Heart right ventricle (tissue), 16 donors: ENCODE results near the gene SFXN2. TPM values are rescaled to one million over a fixed set of nuclear protein-coding genes. Genes with fewer than 3 reads are reported as not detected.

Experiments used
- ATAC-seq, 8 donors: fragments of 200-7000 bp; cut with Tn5 transposase; one replicate each; pipeline ENCODE4 v1.9.1; 2020; ENCODE audit warnings: mild to moderate bottlenecking in 8 of 8, moderate library complexity in 8 of 8, moderate number of reproducible peaks in 1 of 8
- DNase-seq, 2 donors: peaks; one replicate each; pipeline ENCODE4 v3.0.0-alpha.2; 2020
- H3K27ac ChIP-seq, 10 donors: fragments of 200-600 bp; sonication (generic) in 2 of 10; one replicate each; pipeline versions ENCODE4 v1.5.0 to v1.8.0; 2020 to 2022; ENCODE audit warnings: mild to moderate bottlenecking in 3 of 10
- H3K27me3 ChIP-seq, 7 donors: fragments of 200-600 bp; one replicate each; pipeline ENCODE4 v1.8.0; 2021 to 2022; ENCODE audit warnings: mild to moderate bottlenecking in 2 of 7
- H3K36me3 ChIP-seq, 9 donors: fragments of 200-600 bp; sonication (generic) in 1 of 9; one replicate each; pipeline versions ENCODE4 v1.5.0 to v1.8.0; 2020 to 2022; ENCODE audit warnings: mild to moderate bottlenecking in 2 of 9
- H3K4me1 ChIP-seq, 9 donors: fragments of 200-600 bp; sonication (generic) in 1 of 9; one replicate each; pipeline versions ENCODE4 v1.5.0 to v1.8.0; 2020 to 2022; ENCODE audit warnings: mild to moderate bottlenecking in 4 of 9
- H3K4me3 ChIP-seq, 10 donors: fragments of 200-600 bp; sonication (generic) in 2 of 10; one replicate each; pipeline versions ENCODE4 v1.5.0 to v1.8.0; 2020 to 2022; ENCODE audit warnings: mild to moderate bottlenecking in 7 of 10, moderate library complexity in 2 of 10
- H3K9me3 ChIP-seq, 11 donors: fragments of 200-600 bp in 10 of 11; sonication (generic) in 2 of 11; one replicate each; pipeline versions ENCODE4 v1.5.0 to v1.8.0; 2013 to 2022; ENCODE audit warnings: mild to moderate bottlenecking in 2 of 11, control low read depth in 1 of 11, moderate library complexity in 1 of 11
- WGBS, 2 donors: extraction: QIAGEN DNeasy Blood & Tissue Kit; methylation state at CpG; one replicate each; pipeline ENCODE4 v1.1.7; 2013; ENCODE audit warnings: inconsistent platforms in 1 of 2; 5-methylcytosine and 5-hydroxymethylcytosine counted together
- intact Hi-C, 10 donors: fragments of 100-400 bp; cut with DNase I; formaldehyde crosslinking; loops; one replicate each; pipeline versions ENCODE4 v1.11.1 to v1.14.2; 2022
- polyA plus RNA-seq, 2 donors: library from polyadenylated mRNA; stranded (reverse); fragments of 200-250 nt; gene quantifications; one replicate each; pipeline ENCODE4 v1.2.3, GENCODE V29; 2013
- total RNA-seq, 10 donors: library from RNA; stranded (reverse); fragmentation: NEBNext Ultra II Directional in 3 of 10; extraction: Animal tissue kit (Norgen Biotek cat#: 25700) in 3 of 10; gene quantifications; one replicate each; pipeline versions ENCODE4 v1.2.1 to v1.2.4, GENCODE V29; 2021 to 2023
- TF ChIP-seq, protein P1 (sequence below), 9 donors: fragments of 200-600 bp; sonication (generic) in 2 of 9; IDR thresholded peaks; one replicate each; pipeline versions ENCODE4 v1.5.0 to v1.8.0; 2021 to 2022; ENCODE audit warnings: antibody characterized with exemption in 9 of 9, mild to moderate bottlenecking in 5 of 9, moderate library complexity in 1 of 9
- donor health status: Arrhythmogenic right ventricular cardiomyopathy.
- donor health status: ischemic (EF 13 %, LVEDD 7.1; RV severe dilation, severe dysfunction).
- donor health status: healthy with polysubstance abuse.
- donor health status: DM: no; HTN: yes; CAD: no.
- donor health status: DM: no; HTN: no; CAD: no.
- donor health status: ischemic (EF 25% LVEDD 6.9; RV normal size, moderate dysfunction).
- donor health status: ischemic (EF 25% LVEDD 5.7; RV mildly dilated, moderate dysfunction).
- donor health status: healthy.
- donor health status: DM: yes; HTN: yes; CAD: no.
- donor health status: Ischemic cardiomyopathy.
- donor health status: ischemic (EF 35%, LVEDD 5.7; RV mildly dilated, moderate dysfunction).
- donor health status: nonischemic (EF 11% LVEDD 7.7; RV severe dilation, severe dysfunction).
- donor health status: DM: yes; HTN: yes; CAD: no.
- donor health status: PGD.
- donor health status: ischemic (EF 29% LVEDD 5.4; RV normal size, mild dysfunction).
- donor health status: nonischemic (EF 23%, LVEDD 6.1; RV moderate dilation, normal function).

Gene SFXN2
- total and polyA plus RNA-seq, 12 donors = 0.89 to 4.5 (median 2.5) TPM

DNA sequence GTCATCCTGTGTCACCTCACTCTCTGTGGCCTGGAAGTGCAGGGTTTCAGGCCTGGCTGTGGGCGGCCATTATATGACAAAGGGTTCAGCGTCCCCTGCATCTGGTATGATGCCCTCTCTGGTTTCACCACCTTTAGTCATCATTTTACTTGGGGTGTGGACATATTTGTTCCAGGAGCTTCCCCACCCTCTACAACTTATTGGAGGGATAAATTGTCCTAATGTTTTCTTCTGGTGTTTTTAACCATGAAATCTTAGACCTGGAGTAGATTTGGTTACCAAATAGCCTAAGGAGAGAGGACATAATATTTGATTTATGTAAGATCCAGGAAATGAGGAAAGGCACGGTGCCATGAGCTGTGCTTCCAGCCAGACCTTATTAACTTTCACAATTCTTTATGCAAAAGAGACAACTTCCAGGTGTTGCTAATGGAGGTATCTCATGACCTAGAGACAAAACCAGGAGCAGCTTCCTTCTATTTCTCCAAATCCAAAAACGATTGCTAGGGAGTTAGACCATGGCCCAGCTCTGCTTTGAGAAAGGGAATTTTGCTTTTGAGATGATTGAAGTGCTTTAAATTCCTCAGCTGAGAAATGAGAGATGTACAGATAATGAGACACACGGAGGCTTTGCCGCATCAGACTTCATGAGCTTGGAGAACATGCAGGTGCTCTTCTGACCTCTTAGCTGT, 50.2 kb downstream of the SFXN2 start:
- peaks cover 0 to 80% (median 42%) of the 10 kb centered on the region in 9 donors for H3K4me1 ChIP-seq
- ATAC-seq = no peak
- intact Hi-C loops = no loop called here

DNA sequence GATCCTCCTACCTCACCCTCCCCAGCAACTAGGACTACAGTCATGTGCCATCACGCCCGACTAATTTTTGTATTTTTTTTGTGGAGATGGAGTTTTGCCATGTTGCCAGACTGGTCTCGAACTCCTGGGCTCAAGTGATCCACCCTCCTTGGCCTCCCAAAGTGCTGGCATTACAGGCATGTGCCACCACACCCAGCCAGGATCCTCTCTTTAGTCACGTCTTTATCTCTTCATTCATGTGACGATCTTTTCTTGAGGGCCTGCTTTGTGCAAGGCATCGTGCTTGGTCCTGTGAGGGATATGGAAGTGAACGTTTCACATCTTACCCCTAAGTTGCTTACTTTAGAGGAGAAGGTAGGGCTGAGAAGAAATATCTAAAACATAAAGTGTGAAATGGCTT, 50.9 kb downstream of the SFXN2 start:
- Histone ChIP-seq H3K36me3 (peaks cover 0 to 22% (median 0%) of the 10 kb centered on the region in 9 donors), H3K27ac (no peak overlapping the region), H3K27me3 (no peaks in the 10 kb centered on the region), H3K9me3 (no peaks in the 10 kb centered on the region), H3K4me3 (no peak overlapping the region), H3K4me1 (peaks cover 0 to 81% (median 46%) of the 10 kb centered on the region in 9 donors)
- intact Hi-C loops = no loop called here
- no peak for DNase-seq
- ATAC-seq = no peak
- TF ChIP-seq, protein P1, sequence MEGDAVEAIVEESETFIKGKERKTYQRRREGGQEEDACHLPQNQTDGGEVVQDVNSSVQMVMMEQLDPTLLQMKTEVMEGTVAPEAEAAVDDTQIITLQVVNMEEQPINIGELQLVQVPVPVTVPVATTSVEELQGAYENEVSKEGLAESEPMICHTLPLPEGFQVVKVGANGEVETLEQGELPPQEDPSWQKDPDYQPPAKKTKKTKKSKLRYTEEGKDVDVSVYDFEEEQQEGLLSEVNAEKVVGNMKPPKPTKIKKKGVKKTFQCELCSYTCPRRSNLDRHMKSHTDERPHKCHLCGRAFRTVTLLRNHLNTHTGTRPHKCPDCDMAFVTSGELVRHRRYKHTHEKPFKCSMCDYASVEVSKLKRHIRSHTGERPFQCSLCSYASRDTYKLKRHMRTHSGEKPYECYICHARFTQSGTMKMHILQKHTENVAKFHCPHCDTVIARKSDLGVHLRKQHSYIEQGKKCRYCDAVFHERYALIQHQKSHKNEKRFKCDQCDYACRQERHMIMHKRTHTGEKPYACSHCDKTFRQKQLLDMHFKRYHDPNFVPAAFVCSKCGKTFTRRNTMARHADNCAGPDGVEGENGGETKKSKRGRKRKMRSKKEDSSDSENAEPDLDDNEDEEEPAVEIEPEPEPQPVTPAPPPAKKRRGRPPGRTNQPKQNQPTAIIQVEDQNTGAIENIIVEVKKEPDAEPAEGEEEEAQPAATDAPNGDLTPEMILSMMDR (IDR thresholded peaks at IDR 0.05) = no peak
- WGBS, 2 donors = 74 to 83% methylated on average over 7 of the region's 7 CpGs

More for the DNA sequence above, 50.2 kb downstream of the SFXN2 start:
- whole genome bisulfite sequencing, 2 donors = 58 to 68% methylated on average over 6 of the region's 6 CpGs
- no peaks in the 10 kb centered on the region for H3K27me3 ChIP-seq
- DNase-seq = no peak
- H3K9me3 ChIP-seq = peaks cover 0 to 4% (median 0%) of the 10 kb centered on the region in 11 donors
- TF ChIP-seq, protein P1 (IDR thresholded peaks at IDR 0.05) = no peak
- H3K27ac ChIP-seq = peak overlapping the region in 8 of 10 donors; percentile 9 to 81 (median 48)
- H3K4me3 ChIP-seq = no peak overlapping the region
- peaks cover 0 to 23% (median 0%) of the 10 kb centered on the region in 9 donors for H3K36me3 ChIP-seq

DNA sequence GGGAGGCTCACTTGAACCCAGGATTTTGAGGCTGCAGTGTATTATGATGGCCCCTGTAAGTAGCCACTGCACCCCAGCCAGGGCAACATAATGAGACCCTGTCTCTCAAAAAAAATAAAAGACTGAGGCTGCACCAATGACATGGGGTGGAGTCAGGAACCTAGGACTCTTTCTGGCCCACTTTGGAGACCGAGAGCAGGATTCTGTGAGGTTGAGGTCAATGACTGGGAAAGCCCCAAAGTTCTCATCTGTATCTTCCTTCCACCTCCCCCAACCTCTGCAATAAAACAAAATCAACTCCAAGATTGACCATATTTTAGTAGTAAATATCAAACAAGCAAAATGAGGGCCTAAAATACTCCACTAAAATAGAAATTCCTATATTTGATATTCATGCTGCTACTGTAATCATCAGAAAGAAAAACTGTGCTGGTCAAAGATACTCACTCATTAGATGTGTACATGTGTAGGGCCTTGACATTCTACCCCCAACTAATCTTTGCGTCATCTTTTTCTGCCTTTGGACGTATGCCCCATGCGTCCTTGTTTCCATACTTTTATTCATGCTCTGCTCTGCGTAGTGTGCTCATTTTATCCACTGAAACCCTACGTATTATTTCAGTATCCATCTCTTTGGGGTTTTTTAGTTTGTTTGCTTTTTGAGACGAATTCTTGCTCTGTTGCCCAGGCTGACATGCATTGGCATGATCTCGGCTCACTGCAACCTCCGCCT, 53.2 kb downstream of the SFXN2 start:
- Histone ChIP-seq H3K9me3 (no peaks in the 10 kb centered on the region), H3K27me3 (no peaks in the 10 kb centered on the region), H3K4me3 (no peak overlapping the region), H3K27ac (no peak overlapping the region), H3K36me3 (peaks cover 0 to 22% (median 0%) of the 10 kb centered on the region in 9 donors), H3K4me1 (peaks cover 0 to 85% (median 52%) of the 10 kb centered on the region in 9 donors)
- TF ChIP-seq, protein P1 (IDR thresholded peaks at IDR 0.05) = no peak
- intact Hi-C loops = no loop called here
- ATAC-seq = no peak
- DNase-seq = no peak
- 88 to 93% methylated on average over 9 of the region's 9 CpGs for WGBS, 2 donors

DNA sequence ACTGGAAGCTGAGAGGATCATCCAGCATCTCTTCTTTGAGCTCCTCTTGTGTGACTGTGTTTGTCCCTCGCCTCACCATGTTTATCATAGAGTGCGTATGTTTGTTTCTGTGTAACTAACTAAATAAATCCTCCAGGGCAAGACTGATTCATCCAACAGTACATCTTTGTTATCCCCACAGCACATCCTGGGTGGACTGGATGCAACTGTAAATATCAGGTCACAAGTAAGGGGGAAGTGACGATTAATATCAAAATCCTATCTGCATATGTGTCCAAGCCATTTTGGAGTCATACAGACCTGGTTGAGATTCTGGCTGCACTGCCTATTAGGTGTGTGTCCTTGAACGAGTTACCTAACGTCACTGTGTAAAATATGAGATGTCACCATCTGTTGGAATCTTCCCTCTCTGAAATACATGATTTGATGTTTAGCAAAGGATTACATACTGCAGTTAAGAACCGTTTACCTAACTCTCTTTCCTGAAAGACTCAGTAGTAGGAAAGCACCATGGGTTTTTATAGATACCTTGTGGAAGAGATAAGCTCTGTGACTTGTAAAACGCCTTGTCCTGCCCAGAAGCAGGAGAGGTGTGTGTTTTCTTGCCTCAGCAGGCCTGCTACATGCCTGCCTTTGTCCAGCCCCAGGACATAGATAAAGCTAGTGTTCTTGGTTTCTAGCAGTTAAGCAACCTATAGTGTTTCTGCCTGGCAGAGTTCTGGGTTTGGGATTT, 55.1 kb downstream of the SFXN2 start:
- H3K9me3 ChIP-seq = no peaks in the 10 kb centered on the region
- peak overlapping the region in 5 of 10 donors; percentile 22 to 68 (median 27) for H3K27ac ChIP-seq
- no peaks in the 10 kb centered on the region for H3K27me3 ChIP-seq
- ATAC-seq (no peak), DNase-seq (no peak)
- intact Hi-C loops = no loop called here
- H3K4me3 ChIP-seq = no peak overlapping the region
- WGBS, 2 donors = 65 to 66% methylated on average over 7 of the region's 7 CpGs
- TF ChIP-seq, protein P1 (IDR thresholded peaks at IDR 0.05) = no peak
- H3K4me1 ChIP-seq = peaks cover 11 to 85% (median 60%) of the 10 kb centered on the region in 9 donors
- peaks cover 0 to 14% (median 0%) of the 10 kb centered on the region in 9 donors for H3K36me3 ChIP-seq
